H7 (cell line): ENCODE data around the gene ATAD3A. TPM values are rescaled to one million over a fixed set of nuclear protein-coding genes. Genes with fewer than 3 reads are reported as not detected.
"Not testable (repeated sequence)": the region's sequence is repeated elsewhere in the genome, so short reads cannot be mapped to it uniquely, and the experiment has no call there.

ENCODE experiments used
- DNase-seq: peaks from one replicate; pipeline ENCODE4 v3.0.0; 2012
- H3K27me3 ChIP-seq: 2 replicates; pipeline ENCODE4 v1.6.0; 2011; ENCODE audit warnings: mild to moderate bottlenecking, low read length; ENCODE audit not compliant: control insufficient read depth, insufficient read depth
- H3K36me3 ChIP-seq: replicated peaks from 2 replicates; pipeline ENCODE4 v1.5.1; 2011; ENCODE audit warnings: low read length; ENCODE audit not compliant: control insufficient read depth, insufficient read depth
- H3K4me3 ChIP-seq: 2 replicates; pipeline ENCODE4 v1.5.1; 2011; ENCODE audit warnings: low read depth, mild to moderate bottlenecking, control low read depth, low read length, moderate library complexity; ENCODE audit not compliant: insufficient read depth
- total RNA-seq: library from RNA; depleted of rRNA; stranded (reverse); fragments of >200 nt; shearing (Covaris generic); gene quantifications from 2 replicates; pipeline ENCODE4 v1.2.3, GENCODE V29; 2014

Gene ATAD3A
- total RNA-seq, 1 experiment from 2014 or later, result 113 TPM

DNA sequence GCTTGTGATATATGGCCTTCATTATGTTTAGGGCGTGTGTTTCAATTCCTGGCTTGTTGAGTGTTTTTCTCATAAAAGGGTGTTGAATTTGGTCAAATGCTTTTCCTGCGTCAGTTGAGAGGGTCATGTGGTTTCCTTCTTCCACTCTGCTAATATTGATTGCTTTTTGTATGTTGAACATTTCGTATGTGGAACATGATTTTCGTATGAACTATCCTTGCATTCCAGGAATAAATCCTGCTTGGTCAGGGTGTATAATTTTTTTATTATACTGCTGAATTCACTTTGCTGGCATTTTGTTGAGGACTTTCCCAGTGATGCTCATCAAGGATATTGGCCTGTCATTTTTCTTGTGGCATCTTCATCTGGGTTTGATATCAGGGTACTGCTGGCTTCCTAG lies 4.7 kb upstream of the ATAD3A start:
- no peaks in the 10 kb centered on the region for H3K27me3 ChIP-seq
- DNase-seq, result no peak
- H3K36me3 ChIP-seq, result no peaks in the 10 kb centered on the region
- H3K4me3 ChIP-seq, result no peak overlapping the region

DNA sequence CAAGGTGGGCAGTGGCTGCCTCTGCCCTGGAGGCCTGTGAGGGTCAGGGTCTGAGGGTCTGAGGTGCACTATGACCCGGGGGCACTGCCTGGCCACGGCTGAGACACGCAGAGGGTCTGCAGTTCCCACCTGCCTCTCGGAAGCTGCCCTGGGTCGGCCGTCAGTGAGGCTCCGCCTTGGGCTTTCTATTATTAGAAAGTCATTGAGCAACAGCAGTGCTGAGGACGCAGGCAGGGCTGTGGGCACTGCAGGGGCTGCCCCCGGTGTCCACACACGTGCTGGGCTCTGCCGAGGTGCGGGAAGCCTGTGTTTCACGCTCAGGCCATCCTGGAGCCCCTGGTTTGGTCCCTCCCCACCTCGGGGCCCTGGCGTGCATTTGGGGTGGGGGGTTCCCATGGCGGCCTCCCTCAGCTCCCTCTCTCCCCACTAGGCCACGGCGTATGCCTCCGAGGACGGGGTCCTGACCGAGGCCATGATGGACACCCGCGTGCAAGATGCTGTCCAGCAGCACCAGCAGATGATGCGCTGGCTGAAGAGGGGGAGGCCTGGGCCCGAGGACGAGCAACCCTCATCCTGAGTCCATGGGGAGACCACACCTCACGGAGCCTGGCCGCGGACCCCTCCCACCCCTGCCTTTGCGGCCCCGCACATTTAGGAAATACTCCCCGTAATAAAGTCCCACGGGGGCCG lies 3.0 kb upstream of the ATAD3A start:
- H3K36me3 ChIP-seq, H3K4me3 ChIP-seq, H3K27me3 ChIP-seq, DNase-seq: not testable (repeated sequence)

DNA sequence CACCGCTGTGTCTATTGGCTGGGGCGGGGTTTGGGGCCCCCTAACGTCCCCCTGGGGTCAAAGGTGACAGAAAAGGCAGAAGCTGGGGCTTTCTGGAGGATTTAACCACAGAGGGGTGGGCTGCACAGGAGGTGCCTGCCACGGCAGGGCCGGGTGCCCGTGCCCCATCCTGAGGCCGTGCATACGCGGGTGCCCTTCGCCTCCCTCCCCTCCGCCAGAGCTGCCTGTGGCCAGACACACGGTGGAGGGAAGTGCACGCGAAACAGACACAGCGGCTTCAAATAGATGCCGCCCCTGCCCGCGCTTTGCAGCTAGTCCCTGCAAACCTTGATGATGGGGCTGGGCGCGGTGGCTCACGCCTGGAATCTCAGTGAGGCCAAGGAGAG lies 2.5 kb upstream of the ATAD3A start:
- H3K36me3 ChIP-seq, H3K4me3 ChIP-seq, H3K27me3 ChIP-seq, DNase-seq: not testable (repeated sequence)

DNA sequence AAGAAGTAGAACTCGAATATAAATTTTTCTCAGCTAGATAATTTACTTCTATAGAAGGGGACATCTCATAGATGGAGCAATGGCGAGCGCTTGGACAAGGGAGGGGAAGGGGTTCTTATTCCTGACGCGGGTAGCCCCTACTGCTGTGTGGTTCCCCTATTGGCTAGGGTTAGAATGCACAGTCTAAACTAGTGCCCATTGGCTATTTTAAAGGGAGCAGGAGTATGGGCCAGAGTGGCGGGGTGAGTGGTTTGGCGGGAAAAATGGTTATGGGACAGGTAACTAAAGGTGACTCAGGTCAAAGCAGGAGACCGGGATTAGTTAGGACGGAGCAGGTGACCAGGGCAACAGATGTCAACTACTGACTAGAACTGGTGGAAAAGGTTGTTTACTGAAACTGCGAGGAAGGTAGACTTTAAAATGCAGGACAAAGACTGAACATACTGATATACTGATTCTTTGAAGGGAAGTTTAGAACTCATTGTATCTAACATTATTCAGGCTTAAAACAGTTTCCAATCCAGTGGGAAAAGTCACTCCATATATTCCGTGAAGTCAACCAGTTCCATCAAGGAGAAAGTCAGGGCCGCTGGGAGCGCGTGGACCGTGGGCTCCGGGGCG lies 940 bp upstream of the ATAD3A start:
- H3K36me3 ChIP-seq, result no peaks in the 10 kb centered on the region; the same call in 1 of the 2 replicates
- H3K27me3 ChIP-seq, result no peaks in the 10 kb centered on the region
- H3K4me3 ChIP-seq, result peak overlapping the region; percentile 91
- DNase-seq, result peak; percentile 63

DNA sequence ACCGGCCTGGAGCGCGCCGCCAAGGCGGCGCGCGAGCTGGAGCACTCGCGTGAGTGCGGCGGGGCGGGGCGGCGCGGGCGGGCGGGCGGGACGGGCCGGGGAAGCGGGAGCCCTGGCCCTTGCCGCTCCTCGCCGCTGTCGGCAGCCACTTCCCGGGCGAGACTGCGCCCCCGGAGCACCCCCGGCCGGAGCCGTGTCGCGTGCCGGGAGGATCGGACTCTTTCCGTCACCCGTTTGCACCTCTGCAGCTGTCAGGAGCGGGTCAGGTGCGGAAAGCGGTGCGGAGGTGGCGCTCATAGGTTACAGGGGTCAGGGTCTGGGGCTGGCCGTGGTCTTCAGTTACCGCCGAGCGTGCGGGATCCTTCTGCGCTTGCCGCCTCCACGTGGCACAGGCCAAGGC lies 463 bp downstream of the ATAD3A start:
- H3K36me3 ChIP-seq, H3K27me3 ChIP-seq: not testable (repeated sequence)
- H3K4me3 ChIP-seq, result peak overlapping the region; percentile 91
- DNase-seq, result peak; percentile 38

DNA sequence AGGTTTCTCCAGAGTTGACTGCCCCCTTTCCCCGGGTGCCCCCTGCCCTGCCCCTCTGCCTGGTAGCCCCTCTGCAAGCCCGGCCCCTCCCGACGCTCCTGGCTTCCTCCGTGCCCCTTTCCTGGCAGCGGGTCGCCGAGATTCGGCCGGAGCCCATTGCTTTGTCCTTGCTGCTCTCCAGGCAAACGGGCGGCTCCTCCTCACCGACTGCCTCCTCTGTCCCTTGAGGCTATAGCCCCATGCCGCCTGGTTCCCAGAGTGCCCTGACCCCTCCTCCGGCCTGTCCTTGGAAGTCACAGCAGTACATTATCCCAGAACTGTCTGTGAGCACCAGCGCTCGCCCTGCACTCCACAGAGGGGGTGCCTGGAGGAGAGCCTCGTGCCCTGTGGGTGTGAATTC lies 1.7 kb downstream of the ATAD3A start:
- DNase-seq, H3K27me3 ChIP-seq, H3K36me3 ChIP-seq, H3K4me3 ChIP-seq: not testable (repeated sequence)

DNA sequence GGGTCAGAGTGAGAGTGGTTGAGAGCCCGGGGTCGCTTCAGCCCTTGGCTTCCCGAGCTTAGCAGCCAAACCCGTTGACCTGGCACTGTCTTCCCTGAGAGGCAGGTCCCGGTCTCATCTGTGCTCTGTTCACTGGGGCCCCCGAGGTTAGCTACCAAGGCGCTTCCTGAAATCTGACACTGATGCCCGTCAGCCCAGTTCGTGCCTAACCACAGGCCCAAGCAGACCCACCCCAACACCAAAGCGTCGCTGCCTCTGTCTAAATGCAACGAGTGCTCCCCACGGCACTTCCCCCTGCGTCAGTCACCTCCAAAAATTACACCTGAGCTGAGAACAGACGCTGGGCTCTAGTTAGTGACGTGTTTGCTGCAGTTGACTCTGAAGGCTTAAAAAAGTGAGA lies 2.4 kb downstream of the ATAD3A start:
- not testable (repeated sequence) for H3K27me3 ChIP-seq, DNase-seq, H3K4me3 ChIP-seq, H3K36me3 ChIP-seq

DNA sequence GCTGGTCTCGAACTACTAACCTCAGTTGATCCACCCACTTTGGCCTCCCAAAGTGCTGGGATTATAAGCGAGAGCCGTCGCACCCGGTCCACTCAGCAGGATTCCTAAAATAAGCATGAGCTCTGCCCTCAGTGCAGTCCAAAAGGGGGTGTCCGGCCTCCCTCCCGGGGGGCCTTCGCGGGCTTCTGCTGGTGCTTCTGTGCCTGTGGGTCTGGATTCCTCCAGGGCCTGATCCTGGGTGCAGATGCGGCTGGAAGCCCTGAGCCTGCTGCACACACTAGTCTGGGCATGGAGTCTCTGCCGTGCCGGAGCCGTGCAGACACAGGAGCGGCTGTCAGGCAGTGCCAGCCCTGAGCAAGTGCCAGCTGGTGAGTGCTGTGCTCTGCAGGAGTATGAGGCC lies 5.0 kb downstream of the ATAD3A start:
- not testable (repeated sequence) for H3K4me3 ChIP-seq, H3K36me3 ChIP-seq, H3K27me3 ChIP-seq
- DNase-seq, result peak; percentile 26

DNA sequence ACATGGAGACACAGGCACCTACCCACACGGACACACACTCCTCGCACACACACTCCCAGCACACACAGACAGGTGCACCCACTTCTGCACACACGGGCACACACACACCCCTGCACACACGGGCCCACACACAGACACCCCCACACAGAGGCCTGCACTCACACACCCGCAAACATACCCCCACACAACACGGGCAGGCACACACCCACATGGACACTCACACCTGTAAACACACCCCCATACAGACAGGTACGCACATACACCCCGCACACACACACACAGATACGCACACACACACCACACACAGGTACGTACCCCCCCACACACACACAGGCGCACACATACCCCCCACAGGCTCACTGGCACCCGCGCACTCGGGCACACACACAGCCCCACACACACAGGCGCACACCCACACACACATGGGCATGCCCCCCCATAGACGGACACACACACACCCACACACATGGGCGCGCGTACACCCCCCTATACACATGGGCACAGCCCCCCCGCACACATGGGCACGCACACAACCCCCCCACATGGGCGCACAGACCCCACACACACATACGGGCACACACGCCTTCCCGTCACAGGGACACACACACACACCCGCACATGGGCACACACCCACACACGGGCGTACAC lies 6.1 kb downstream of the ATAD3A start:
- Histone ChIP-seq H3K4me3 (no peak overlapping the region), H3K36me3 (peaks cover 2% of the 10 kb centered on the region), H3K27me3 (no peaks in the 10 kb centered on the region)
- DNase-seq, result peak; percentile 30

DNA sequence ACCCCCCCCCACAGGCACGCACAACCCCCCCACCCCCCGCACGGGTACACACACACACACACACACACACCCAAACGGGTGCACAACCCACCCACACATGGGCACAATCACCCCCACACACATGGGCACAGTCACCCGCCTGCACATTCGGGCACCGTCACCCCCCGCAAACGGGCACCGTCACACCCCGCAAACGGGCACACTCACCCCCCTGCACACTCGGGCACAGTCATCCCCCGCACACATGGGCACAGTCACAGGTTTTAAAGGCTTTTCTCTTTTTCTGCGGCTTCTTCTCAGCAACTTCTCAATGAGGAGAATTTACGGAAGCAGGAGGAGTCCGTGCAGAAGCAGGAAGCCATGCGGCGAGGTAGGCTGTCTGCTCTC lies 6.7 kb downstream of the ATAD3A start:
- not testable (repeated sequence) for H3K4me3 ChIP-seq, H3K36me3 ChIP-seq, H3K27me3 ChIP-seq
- peak; percentile 49 for DNase-seq

DNA sequence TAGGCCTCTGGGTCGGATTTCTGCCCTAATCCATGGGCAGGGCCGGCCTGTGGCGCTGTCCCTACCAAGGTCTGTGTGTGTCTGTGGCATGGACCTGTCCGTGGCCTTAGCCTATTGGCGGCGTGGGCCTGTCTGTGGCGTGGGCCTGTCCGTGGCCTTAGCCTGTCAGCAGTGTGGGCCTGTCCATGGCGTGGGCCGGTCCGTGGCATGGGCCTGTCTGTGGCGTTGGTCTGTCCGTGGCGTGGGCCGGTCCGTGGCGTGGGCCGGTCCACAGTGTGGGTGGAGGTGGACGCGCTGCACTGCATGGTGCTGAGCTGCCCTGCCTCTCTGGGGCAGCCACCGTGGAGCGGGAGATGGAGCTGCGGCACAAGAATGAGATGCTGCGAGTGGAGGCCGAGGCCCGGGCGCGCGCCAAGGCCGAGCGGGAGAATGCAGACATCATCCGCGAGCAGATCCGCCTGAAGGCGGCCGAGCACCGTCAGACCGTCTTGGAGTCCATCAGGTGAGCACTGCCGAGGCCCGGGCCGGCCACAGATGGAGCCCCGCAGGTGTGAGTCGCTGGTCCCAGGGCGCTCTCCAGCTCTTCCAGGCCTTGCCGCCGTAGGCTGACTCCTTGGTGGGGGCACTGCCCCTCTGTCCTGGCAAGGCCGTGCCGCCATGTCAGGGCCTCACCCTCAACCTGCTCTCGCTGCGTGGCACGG lies 8.0 kb downstream of the ATAD3A start:
- H3K4me3 ChIP-seq, result not testable (repeated sequence)

DNA sequence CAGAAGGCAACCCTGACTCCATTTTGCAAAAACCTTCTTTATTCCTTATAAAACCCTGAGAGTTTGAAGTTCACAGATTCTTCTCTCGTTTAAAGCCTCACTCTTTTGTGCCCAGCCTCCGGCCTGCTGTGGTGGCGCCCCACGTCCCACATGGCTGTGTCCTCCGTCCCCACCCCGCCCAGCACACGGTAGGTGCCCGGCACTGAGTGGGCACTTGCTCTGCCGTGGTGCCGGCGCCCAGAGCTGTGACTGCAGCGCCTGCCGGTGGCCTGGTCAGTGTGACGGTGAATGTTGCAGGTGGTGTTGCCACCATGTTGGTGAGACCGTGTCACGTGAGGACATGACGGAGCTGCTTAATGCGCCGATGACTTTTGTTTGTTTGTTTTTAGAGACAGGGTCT lies 9.4 kb downstream of the ATAD3A start:
- no peak overlapping the region for H3K4me3 ChIP-seq
- peaks cover 2% of the 10 kb centered on the region for H3K36me3 ChIP-seq
- DNase-seq, result peak; percentile 21
- no peaks in the 10 kb centered on the region for H3K27me3 ChIP-seq

More for the DNA sequence above, 8.0 kb downstream of the ATAD3A start:
- H3K27me3 ChIP-seq, H3K36me3 ChIP-seq: not testable (repeated sequence)
- peak; percentile 13 for DNase-seq

DNA sequence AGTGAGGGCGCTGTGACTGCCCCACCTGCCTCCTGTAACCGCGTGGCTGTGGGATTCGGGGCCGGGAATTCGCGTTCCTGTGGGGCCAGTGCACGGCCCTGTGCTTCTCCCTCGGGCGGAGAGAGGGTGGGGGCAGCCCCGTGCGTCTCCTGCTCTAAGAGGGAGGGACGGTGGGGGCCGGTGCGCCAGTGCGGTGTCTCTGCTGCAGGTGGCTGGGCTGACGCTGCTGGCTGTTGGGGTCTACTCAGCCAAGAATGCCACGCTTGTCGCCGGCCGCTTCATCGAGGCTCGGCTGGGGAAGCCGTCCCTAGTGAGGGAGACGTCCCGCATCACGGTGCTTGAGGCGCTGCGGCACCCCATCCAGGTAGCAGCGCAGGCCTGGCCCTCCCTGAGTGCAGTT lies 10.6 kb downstream of the ATAD3A start:
- not testable (repeated sequence) for H3K4me3 ChIP-seq, H3K36me3 ChIP-seq, H3K27me3 ChIP-seq
- peak; percentile 22 for DNase-seq

DNA sequence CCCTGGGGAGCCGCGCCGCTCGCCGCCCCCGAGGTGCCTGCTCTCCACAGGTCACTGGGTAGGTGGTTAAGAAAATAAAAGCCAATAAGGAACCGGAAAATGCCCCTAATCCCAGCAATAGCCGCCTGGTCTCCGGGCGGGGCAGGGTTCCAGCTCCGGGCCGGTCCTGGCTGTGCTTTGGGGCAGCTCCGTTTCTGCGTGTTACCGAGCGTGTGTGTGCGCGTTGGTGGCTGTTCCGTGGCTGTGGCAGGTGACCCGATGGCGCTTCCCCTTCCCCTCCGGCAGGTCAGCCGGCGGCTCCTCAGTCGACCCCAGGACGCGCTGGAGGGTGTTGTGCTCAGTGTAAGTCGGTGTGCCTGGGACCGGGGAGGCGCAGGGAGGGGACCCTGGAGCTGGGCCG lies 11.3 kb downstream of the ATAD3A start:
- H3K4me3 ChIP-seq, H3K36me3 ChIP-seq, DNase-seq, H3K27me3 ChIP-seq: not testable (repeated sequence)

DNA sequence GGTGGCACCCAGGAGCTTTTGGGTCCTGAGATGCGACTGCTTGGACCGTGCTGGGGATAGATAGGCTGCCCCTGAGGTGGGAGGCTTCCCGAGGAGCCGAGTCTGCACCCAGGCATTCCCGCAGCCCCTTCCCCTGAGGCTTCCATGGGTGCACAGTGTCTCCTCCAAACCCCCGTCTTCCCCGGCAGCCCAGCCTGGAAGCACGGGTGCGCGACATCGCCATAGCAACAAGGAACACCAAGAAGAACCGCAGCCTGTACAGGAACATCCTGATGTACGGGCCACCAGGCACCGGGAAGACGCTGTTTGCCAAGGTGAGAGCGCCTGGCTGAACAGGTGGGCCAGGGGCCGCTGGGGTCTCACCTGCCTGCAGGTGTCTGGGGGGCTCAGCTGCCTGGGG lies 11.7 kb downstream of the ATAD3A start:
- H3K27me3 ChIP-seq, H3K4me3 ChIP-seq, H3K36me3 ChIP-seq: not testable (repeated sequence)
- peak; percentile 38 for DNase-seq
